Endothelial cell of umbilical vein (primary cell): Measurements from ENCODE around the gene GPR183.

Source experiments
- MYC ChIP-seq: IDR thresholded peaks from one replicate; pipeline ENCODE4 v1.6.1; 2011; ENCODE audit warnings: mild to moderate bottlenecking, low read depth, low read length
- POLR2A ChIP-seq: IDR thresholded peaks from 2 replicates; pipeline ENCODE4 v1.6.1; 2012; ENCODE audit warnings: low read depth, mild to moderate bottlenecking, control low read depth, low read length
- POLR2AphosphoS5 ChIP-seq: IDR thresholded peaks from 2 replicates; pipeline ENCODE4 v1.6.1; 2012; ENCODE audit warnings: low read depth, mild to moderate bottlenecking, control low read depth, low read length, moderate library complexity; ENCODE audit not compliant: insufficient read depth
- TF ChIP-seq, protein P1 (sequence below), 2 donors: IDR thresholded peaks; 1 replicate in 1 of 2; 2 replicates in 1 of 2; pipeline ENCODE4 v1.5.1; 2011; ENCODE audit warnings: low read length in 2 of 2, mild to moderate bottlenecking in 2 of 2, moderate library complexity in 2 of 2, control low read depth in 1 of 2, inconsistent platforms in 1 of 2, low read depth in 1 of 2; ENCODE audit not compliant: insufficient read depth in 1 of 2; ENCODE audit errors: extremely low read depth in 1 of 2

GRCh38 chr13:99313941-99314340, 6.7 kb upstream of the GPR183 start:
- TF ChIP-seq, protein P1, sequence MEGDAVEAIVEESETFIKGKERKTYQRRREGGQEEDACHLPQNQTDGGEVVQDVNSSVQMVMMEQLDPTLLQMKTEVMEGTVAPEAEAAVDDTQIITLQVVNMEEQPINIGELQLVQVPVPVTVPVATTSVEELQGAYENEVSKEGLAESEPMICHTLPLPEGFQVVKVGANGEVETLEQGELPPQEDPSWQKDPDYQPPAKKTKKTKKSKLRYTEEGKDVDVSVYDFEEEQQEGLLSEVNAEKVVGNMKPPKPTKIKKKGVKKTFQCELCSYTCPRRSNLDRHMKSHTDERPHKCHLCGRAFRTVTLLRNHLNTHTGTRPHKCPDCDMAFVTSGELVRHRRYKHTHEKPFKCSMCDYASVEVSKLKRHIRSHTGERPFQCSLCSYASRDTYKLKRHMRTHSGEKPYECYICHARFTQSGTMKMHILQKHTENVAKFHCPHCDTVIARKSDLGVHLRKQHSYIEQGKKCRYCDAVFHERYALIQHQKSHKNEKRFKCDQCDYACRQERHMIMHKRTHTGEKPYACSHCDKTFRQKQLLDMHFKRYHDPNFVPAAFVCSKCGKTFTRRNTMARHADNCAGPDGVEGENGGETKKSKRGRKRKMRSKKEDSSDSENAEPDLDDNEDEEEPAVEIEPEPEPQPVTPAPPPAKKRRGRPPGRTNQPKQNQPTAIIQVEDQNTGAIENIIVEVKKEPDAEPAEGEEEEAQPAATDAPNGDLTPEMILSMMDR (IDR thresholded peaks at IDR 0.05; ENCODE audit: extremely low read depth in 1 of 2, insufficient read depth in 1 of 2, low read depth in 1 of 2, low read length in 2 of 2): no peak
- TF ChIP-seq POLR2AphosphoS5 (no peak), POLR2A (no peak), MYC (no peak)
